Mesenchymal stem cell (in vitro differentiated cells and primary cell): ENCODE data around the gene C9orf50.

ENCODE experiments used
- DNase-seq: peaks from one replicate; pipeline ENCODE4 v3.0.0-alpha.2; 2013
- H2AFZ ChIP-seq: one replicate; pipeline ENCODE4 v1.6.1; 2013; ENCODE audit warnings: low read depth, mild to moderate bottlenecking, control low read depth, inconsistent platforms, low read length, moderate library complexity
- H2AK5ac ChIP-seq: 2 replicates; pipeline ENCODE4 v1.6.1; 2013; ENCODE audit warnings: low read length, moderate library complexity, mild to moderate bottlenecking, inconsistent platforms; ENCODE audit not compliant: severe bottlenecking
- H2BK120ac ChIP-seq: one replicate; pipeline ENCODE4 v1.6.1; 2013; ENCODE audit warnings: low read depth, mild to moderate bottlenecking, inconsistent platforms, low read length, moderate library complexity
- H2BK12ac ChIP-seq, 2 experiments: one replicate each; pipeline ENCODE4 v1.6.1; 2013; ENCODE audit warnings: inconsistent platforms in 2 of 2, low read length in 2 of 2, mild to moderate bottlenecking in 2 of 2, moderate library complexity in 2 of 2, control low read depth in 1 of 2
- H2BK15ac ChIP-seq: one replicate; pipeline ENCODE4 v1.6.1; 2013; ENCODE audit warnings: mild to moderate bottlenecking, low read depth, inconsistent platforms; ENCODE audit not compliant: poor library complexity, severe bottlenecking
- H2BK5ac ChIP-seq: 2 replicates; pipeline ENCODE4 v1.6.1; 2013; ENCODE audit warnings: low read depth, mild to moderate bottlenecking, low read length, control low read depth, inconsistent platforms; ENCODE audit not compliant: poor library complexity, severe bottlenecking
- H3K14ac ChIP-seq, 2 experiments: one replicate each; pipeline ENCODE4 v1.6.1; 2013; ENCODE audit warnings: inconsistent platforms in 2 of 2, low read length in 2 of 2, control low read depth in 1 of 2, mild to moderate bottlenecking in 1 of 2, moderate library complexity in 1 of 2
- H3K18ac ChIP-seq, 2 experiments: one replicate each; pipeline ENCODE4 v1.6.1; 2013; ENCODE audit warnings: inconsistent platforms in 2 of 2, low read length in 2 of 2, control low read depth in 1 of 2, low read depth in 1 of 2, mild to moderate bottlenecking in 1 of 2
- H3K23ac ChIP-seq, 2 experiments: one replicate each; pipeline ENCODE4 v1.6.1; 2013; ENCODE audit warnings: inconsistent platforms in 2 of 2, low read length in 2 of 2, mild to moderate bottlenecking in 2 of 2, moderate library complexity in 2 of 2, control low read depth in 1 of 2
- H3K27ac ChIP-seq: 2 replicates; pipeline ENCODE4 v1.5.1; 2013; ENCODE audit warnings: mild to moderate bottlenecking, moderate library complexity, low read length, control low read depth, inconsistent platforms; ENCODE audit not compliant: poor library complexity, severe bottlenecking
- H3K27me3 ChIP-seq, 2 experiments: 2 replicates each; pipeline versions ENCODE4 v1.6.1 to v1.7.0; 2013; ENCODE audit warnings: low read length in 2 of 2, mild to moderate bottlenecking in 2 of 2, moderate library complexity in 2 of 2, control low read depth in 1 of 2, inconsistent platforms in 1 of 2; ENCODE audit not compliant: control insufficient read depth in 1 of 2, insufficient read depth in 1 of 2
- H3K36me3 ChIP-seq, 2 experiments: 2 replicates each; pipeline versions ENCODE4 v1.6.1 to v1.7.0; 2013; ENCODE audit warnings: low read length in 2 of 2, control low read depth in 1 of 2, inconsistent platforms in 1 of 2, low read depth in 1 of 2, mild to moderate bottlenecking in 1 of 2; ENCODE audit not compliant: insufficient read depth in 2 of 2, control insufficient read depth in 1 of 2
- H3K4ac ChIP-seq, 2 experiments: one replicate each; pipeline ENCODE4 v1.6.1; 2013; ENCODE audit warnings: inconsistent platforms in 2 of 2, low read length in 2 of 2, mild to moderate bottlenecking in 2 of 2, moderate library complexity in 2 of 2, control low read depth in 1 of 2, low read depth in 1 of 2
- H3K4me1 ChIP-seq: 2 replicates; pipeline ENCODE4 v1.6.1; 2013; ENCODE audit warnings: low read depth, low read length, control low read depth; ENCODE audit not compliant: control insufficient read depth, insufficient read depth
- H3K4me2 ChIP-seq: 2 replicates; pipeline ENCODE4 v1.6.1; 2013; ENCODE audit warnings: low read length, mild to moderate bottlenecking, inconsistent platforms; ENCODE audit not compliant: poor library complexity, severe bottlenecking
- H3K4me3 ChIP-seq, 2 experiments: 2 replicates each; pipeline versions ENCODE4 v1.5.1 to v1.7.0; 2013; ENCODE audit warnings: low read length in 2 of 2, mild to moderate bottlenecking in 2 of 2, control low read depth in 1 of 2, low read depth in 1 of 2; ENCODE audit not compliant: insufficient read depth in 1 of 2
- H3K79me1 ChIP-seq: replicated peaks from 2 replicates; pipeline ENCODE4 v1.6.1; 2013; ENCODE audit warnings: mild to moderate bottlenecking, control low read depth, low read length, inconsistent platforms; ENCODE audit not compliant: poor library complexity, severe bottlenecking
- H3K9ac ChIP-seq: 2 replicates; pipeline ENCODE4 v1.7.0; 2013; ENCODE audit warnings: mild to moderate bottlenecking, low read length, moderate library complexity
- H3K9me3 ChIP-seq: 2 replicates; pipeline ENCODE4 v1.7.0; 2013; ENCODE audit warnings: mild to moderate bottlenecking, low read length; ENCODE audit not compliant: control insufficient read depth
- H4K8ac ChIP-seq: one replicate; pipeline ENCODE4 v1.6.1; 2013; ENCODE audit warnings: inconsistent platforms, mild to moderate bottlenecking, low read length, moderate library complexity
- H4K91ac ChIP-seq: one replicate; pipeline ENCODE4 v1.6.1; 2013; ENCODE audit warnings: mild to moderate bottlenecking, low read length, inconsistent platforms
- WGBS: methylation state at CpG from one replicate; pipeline ENCODE4 v1.1.7; 2013; ENCODE audit warnings: mixed read lengths; 5-methylcytosine and 5-hydroxymethylcytosine counted together

The C9orf50 gene

GRCh38 chr9:129604056-129604765 is 16.7 kb downstream of the C9orf50 start:
- Histone ChIP-seq H2BK120ac (no peak overlapping the region), H3K27ac (no peak overlapping the region), H3K23ac (no peak overlapping the region), H3K4me3 (no peak overlapping the region), H2AK5ac (peak overlapping the region; percentile 57), H3K4me2 (no peak overlapping the region), H3K36me3 (no peaks in the 10 kb centered on the region), H2AFZ (no peak overlapping the region), H3K27me3 (no peaks in the 10 kb centered on the region), H3K4me1 (peaks cover 27% of the 10 kb centered on the region), H3K4ac (no peak overlapping the region), H3K9ac (no peak overlapping the region), H3K18ac (peak overlapping the region in 1 of 2 experiments; percentile 68), H2BK12ac (peak overlapping the region in 1 of 2 experiments; percentile 61), H2BK5ac (no peak overlapping the region), H3K14ac (no peak overlapping the region), H3K9me3 (no peaks in the 10 kb centered on the region), H4K8ac (peak overlapping the region; percentile 15), H2BK15ac (peak overlapping the region; percentile 15), H4K91ac (peak overlapping the region; percentile 23), H3K79me1 (no peaks in the 10 kb centered on the region)
- DNase-seq = no peak
- WGBS = 82% methylated on average over 12 of the region's 12 CpGs

- Histone ChIP-seq H4K91ac (peak overlapping the region; percentile 83), H2BK12ac (peak overlapping the region; percentile 22 to 69), H3K14ac (peak overlapping the region in 1 of 2 experiments; percentile 22), H3K27ac (no peak overlapping the region), H2BK5ac (no peak overlapping the region), H3K23ac (no peak overlapping the region), H3K9ac (no peak overlapping the region), H3K4ac (peak overlapping the region; percentile 39 to 66), H3K79me1 (no peaks in the 10 kb centered on the region), H3K4me1 (peaks cover 25% of the 10 kb centered on the region), H3K18ac (peak overlapping the region; percentile 4 to 81), H3K36me3 (no peaks in the 10 kb centered on the region), H3K27me3 (no peaks in the 10 kb centered on the region), H3K9me3 (no peaks in the 10 kb centered on the region), H2BK120ac (no peak overlapping the region), H2AK5ac (peak overlapping the region; percentile 11), H3K4me2 (no peak overlapping the region), H4K8ac (peak overlapping the region; percentile 38), H2AFZ (no peak overlapping the region), H3K4me3 (no peak overlapping the region), H2BK15ac (peak overlapping the region; percentile 17)
- WGBS = 84% methylated on average over 9 of the region's 10 CpGs
- no peak for DNase-seq
Observed at GRCh38 chr9:129602598-129603415, 18.1 kb downstream of the C9orf50 start.

- Histone ChIP-seq H2BK120ac (peak overlapping the region; percentile 21), H2BK12ac (peak overlapping the region in 1 of 2 experiments; percentile 47), H4K8ac (peak overlapping the region; percentile 27), H3K4me1 (peaks cover 26% of the 10 kb centered on the region), H3K14ac (no peak overlapping the region), H3K4me3 (no peak overlapping the region), H2AFZ (no peak overlapping the region), H3K23ac (no peak overlapping the region), H3K27me3 (no peaks in the 10 kb centered on the region), H4K91ac (peak overlapping the region; percentile 43), H3K9ac (no peak overlapping the region), H3K27ac (no peak overlapping the region), H3K79me1 (no peaks in the 10 kb centered on the region), H2BK5ac (no peak overlapping the region), H3K9me3 (no peaks in the 10 kb centered on the region), H3K36me3 (no peaks in the 10 kb centered on the region), H2BK15ac (peak overlapping the region; percentile 90), H3K4ac (peak overlapping the region; percentile 4 to 46), H2AK5ac (peak overlapping the region; percentile 38), H3K18ac (no peak overlapping the region), H3K4me2 (no peak overlapping the region)
- no peak for DNase-seq
- 96% methylated on average over 5 of the region's 9 CpGs for WGBS
Observed at GRCh38 chr9:129601082-129601674, 19.7 kb downstream of the C9orf50 start.
